ENCODE data around the gene COL26A1.
"Not testable (repeated sequence)": the region's sequence is repeated elsewhere in the genome, so short reads cannot be mapped to it uniquely, and the experiment has no call there.

COL26A1 gene

GRCh38 chr7:101557978-101558741, 195.5 kb downstream of the COL26A1 start:
- Histone ChIP-seq H3K27me3 (ENCODE audit: insufficient read depth, low read length, poor library complexity) (no peaks in the 10 kb centered on the region), H3K4ac (ENCODE audit: low read depth, low read length) (no peak overlapping the region), H3K27ac (ENCODE audit: low read depth, low read length) (no peak overlapping the region), H2AK5ac (ENCODE audit: low read length) (no peak overlapping the region), H3K18ac (ENCODE audit: low read length) (no peak overlapping the region), H3K4me3 (ENCODE audit: low read length) (no peak overlapping the region), H3K4me2 (ENCODE audit: low read length) (no peak overlapping the region), H2BK120ac (ENCODE audit: low read depth, low read length) (no peak overlapping the region), H2BK5ac (ENCODE audit: low read length) (no peak overlapping the region), H3K23ac (ENCODE audit: low read length) (no peak overlapping the region), H3K79me2 (ENCODE audit: control insufficient read depth, insufficient read depth, low read length) (no peaks in the 10 kb centered on the region), H3K56ac (ENCODE audit: low read length) (no peak overlapping the region), H3K36me3 (ENCODE audit: control insufficient read depth, insufficient read depth, low read length) (no peaks in the 10 kb centered on the region), H3K9ac (ENCODE audit: low read length) (no peak overlapping the region), H3K79me1 (ENCODE audit: low read length) (no peaks in the 10 kb centered on the region), H3K4me1 (ENCODE audit: control insufficient read depth, low read depth, low read length) (no peaks in the 10 kb centered on the region), H2BK15ac (replicated peaks; ENCODE audit: low read depth) (no peak overlapping the region), H4K5ac (ENCODE audit: low read length) (no peak overlapping the region), H4K8ac (ENCODE audit: low read depth, low read length) (no peak overlapping the region)
- DNase-seq: no peak
- no CpG with 5 or more reads among the region's 9 CpGs for WGBS (ENCODE audit: extremely low coverage, insufficient coverage, low lambda C conversion rate)

GRCh38 chr7:101558742-101559325, 196.2 kb downstream of the COL26A1 start:
- H3K56ac ChIP-seq (ENCODE audit: low read length): no peak overlapping the region

GRCh38 chr7:101559586-101559985, 196.9 kb downstream of the COL26A1 start:
- H3K9ac ChIP-seq (ENCODE audit: low read length): no peak overlapping the region
- no peak overlapping the region for H3K27ac ChIP-seq (ENCODE audit: low read depth, low read length)
- no peak overlapping the region for H3K4me2 ChIP-seq (ENCODE audit: low read length)
- no peaks in the 10 kb centered on the region for H3K36me3 ChIP-seq (ENCODE audit: control insufficient read depth, insufficient read depth, low read length)
- no peaks in the 10 kb centered on the region for H3K27me3 ChIP-seq (ENCODE audit: insufficient read depth, low read length, poor library complexity)
- no peak overlapping the region for H2BK15ac ChIP-seq (replicated peaks; ENCODE audit: low read depth)
- H3K79me2 ChIP-seq (ENCODE audit: control insufficient read depth, insufficient read depth, low read length): no peaks in the 10 kb centered on the region
- DNase-seq: no peak
- no peak overlapping the region for H2AK5ac ChIP-seq (ENCODE audit: low read length)
- H3K79me1 ChIP-seq (ENCODE audit: low read length): no peaks in the 10 kb centered on the region
- no peak overlapping the region for H3K4ac ChIP-seq (ENCODE audit: low read depth, low read length)
- H4K8ac ChIP-seq (ENCODE audit: low read depth, low read length): no peak overlapping the region
- no peak overlapping the region for H4K5ac ChIP-seq (ENCODE audit: low read length)
- H3K56ac ChIP-seq (ENCODE audit: low read length): no peak overlapping the region
- H2BK5ac ChIP-seq (ENCODE audit: low read length): no peak overlapping the region
- H3K18ac ChIP-seq (ENCODE audit: low read length): no peak overlapping the region
- WGBS (ENCODE audit: extremely low coverage, insufficient coverage, low lambda C conversion rate): no CpG with 5 or more reads among the region's 1 CpG
- H2BK120ac ChIP-seq (ENCODE audit: low read depth, low read length): no peak overlapping the region
- no peak overlapping the region for H3K23ac ChIP-seq (ENCODE audit: low read length)
- no peak overlapping the region for H3K4me3 ChIP-seq (ENCODE audit: low read length)
- peaks cover 2% of the 10 kb centered on the region for H3K4me1 ChIP-seq (ENCODE audit: control insufficient read depth, low read depth, low read length)

More at GRCh38 chr7:101558742-101559325, 196.2 kb downstream of the COL26A1 start:
- no peak overlapping the region for H3K23ac ChIP-seq (ENCODE audit: low read length)
- H3K36me3 ChIP-seq (ENCODE audit: control insufficient read depth, insufficient read depth, low read length): no peaks in the 10 kb centered on the region
- H3K79me1 ChIP-seq (ENCODE audit: low read length): no peaks in the 10 kb centered on the region
- H3K27me3 ChIP-seq (ENCODE audit: insufficient read depth, low read length, poor library complexity): no peaks in the 10 kb centered on the region
- no peak overlapping the region for H2BK15ac ChIP-seq (replicated peaks; ENCODE audit: low read depth)
- H3K18ac ChIP-seq (ENCODE audit: low read length): no peak overlapping the region
- no peak overlapping the region for H3K9ac ChIP-seq (ENCODE audit: low read length)
- no peak overlapping the region for H2BK120ac ChIP-seq (ENCODE audit: low read depth, low read length)
- H2AK5ac ChIP-seq (ENCODE audit: low read length): no peak overlapping the region
- no peaks in the 10 kb centered on the region for H3K79me2 ChIP-seq (ENCODE audit: control insufficient read depth, insufficient read depth, low read length)
- H3K4ac ChIP-seq (ENCODE audit: low read depth, low read length): no peak overlapping the region
- DNase-seq: no peak
- WGBS (ENCODE audit: extremely low coverage, insufficient coverage, low lambda C conversion rate): no CpG with 5 or more reads among the region's 9 CpGs
- no peak overlapping the region for H2BK5ac ChIP-seq (ENCODE audit: low read length)
- H3K4me1 ChIP-seq (ENCODE audit: control insufficient read depth, low read depth, low read length): no peaks in the 10 kb centered on the region
- no peak overlapping the region for H3K4me3 ChIP-seq (ENCODE audit: low read length)
- H3K27ac ChIP-seq (ENCODE audit: low read depth, low read length): no peak overlapping the region
- no peak overlapping the region for H4K8ac ChIP-seq (ENCODE audit: low read depth, low read length)
- H3K4me2 ChIP-seq (ENCODE audit: low read length): no peak overlapping the region
- H4K5ac ChIP-seq (ENCODE audit: low read length): no peak overlapping the region

GRCh38 chr7:101560021-101560420, 197.3 kb downstream of the COL26A1 start:
- not testable (repeated sequence) for H3K79me2 ChIP-seq (ENCODE audit: control insufficient read depth, insufficient read depth, low read length); H3K4ac ChIP-seq (ENCODE audit: low read depth, low read length); H3K36me3 ChIP-seq (ENCODE audit: control insufficient read depth, insufficient read depth, low read length); DNase-seq; H3K27ac ChIP-seq (ENCODE audit: low read depth, low read length); H3K4me1 ChIP-seq (ENCODE audit: control insufficient read depth, low read depth, low read length); H4K8ac ChIP-seq (ENCODE audit: low read depth, low read length); H2BK120ac ChIP-seq (ENCODE audit: low read depth, low read length); H3K56ac ChIP-seq (ENCODE audit: low read length); H2BK5ac ChIP-seq (ENCODE audit: low read length); H4K5ac ChIP-seq (ENCODE audit: low read length); H3K4me3 ChIP-seq (ENCODE audit: low read length); H3K18ac ChIP-seq (ENCODE audit: low read length); H3K79me1 ChIP-seq (ENCODE audit: low read length); H3K27me3 ChIP-seq (ENCODE audit: insufficient read depth, low read length, poor library complexity); H3K9ac ChIP-seq (ENCODE audit: low read length); H2AK5ac ChIP-seq (ENCODE audit: low read length); H3K23ac ChIP-seq (ENCODE audit: low read length); H3K4me2 ChIP-seq (ENCODE audit: low read length); H2BK15ac ChIP-seq (replicated peaks; ENCODE audit: low read depth)
- WGBS (ENCODE audit: extremely low coverage, insufficient coverage, low lambda C conversion rate): no CpG with 5 or more reads among the region's 3 CpGs

GRCh38 chr7:101560856-101561255, 198.2 kb downstream of the COL26A1 start:
- Histone ChIP-seq H3K79me2 (ENCODE audit: control insufficient read depth, insufficient read depth, low read length) (no peaks in the 10 kb centered on the region), H3K4me2 (ENCODE audit: low read length) (no peak overlapping the region), H4K5ac (ENCODE audit: low read length) (no peak overlapping the region), H3K79me1 (ENCODE audit: low read length) (no peaks in the 10 kb centered on the region), H3K27me3 (ENCODE audit: insufficient read depth, low read length, poor library complexity) (no peaks in the 10 kb centered on the region), H3K23ac (ENCODE audit: low read length) (no peak overlapping the region), H2BK15ac (replicated peaks; ENCODE audit: low read depth) (no peak overlapping the region), H3K9ac (ENCODE audit: low read length) (no peak overlapping the region), H3K4me1 (ENCODE audit: control insufficient read depth, low read depth, low read length) (peaks cover 2% of the 10 kb centered on the region), H3K4me3 (ENCODE audit: low read length) (no peak overlapping the region), H3K4ac (ENCODE audit: low read depth, low read length) (no peak overlapping the region), H2BK120ac (ENCODE audit: low read depth, low read length) (no peak overlapping the region), H2BK5ac (ENCODE audit: low read length) (no peak overlapping the region), H2AK5ac (ENCODE audit: low read length) (no peak overlapping the region), H3K56ac (ENCODE audit: low read length) (no peak overlapping the region), H3K18ac (ENCODE audit: low read length) (no peak overlapping the region), H4K8ac (ENCODE audit: low read depth, low read length) (no peak overlapping the region), H3K36me3 (ENCODE audit: control insufficient read depth, insufficient read depth, low read length) (no peaks in the 10 kb centered on the region), H3K27ac (ENCODE audit: low read depth, low read length) (no peak overlapping the region)
- no CpG with 5 or more reads among the region's 7 CpGs for WGBS (ENCODE audit: extremely low coverage, insufficient coverage, low lambda C conversion rate)
- no peak for DNase-seq

Data from mesendoderm (in vitro differentiated cells).